ENCODE results near the gene ZNF28. TPM values are rescaled to one million over a fixed set of nuclear protein-coding genes. Genes with fewer than 3 reads are reported as not detected.
"Not testable (repeated sequence)": the region's sequence is repeated elsewhere in the genome, so short reads cannot be mapped to it uniquely, and the experiment has no call there.

ZNF28 gene
- total and polyA plus RNA-seq, 2 of the 4 experiments (the other 2 are of a cell fraction) = 4.4 to 24.7 TPM

DNA sequence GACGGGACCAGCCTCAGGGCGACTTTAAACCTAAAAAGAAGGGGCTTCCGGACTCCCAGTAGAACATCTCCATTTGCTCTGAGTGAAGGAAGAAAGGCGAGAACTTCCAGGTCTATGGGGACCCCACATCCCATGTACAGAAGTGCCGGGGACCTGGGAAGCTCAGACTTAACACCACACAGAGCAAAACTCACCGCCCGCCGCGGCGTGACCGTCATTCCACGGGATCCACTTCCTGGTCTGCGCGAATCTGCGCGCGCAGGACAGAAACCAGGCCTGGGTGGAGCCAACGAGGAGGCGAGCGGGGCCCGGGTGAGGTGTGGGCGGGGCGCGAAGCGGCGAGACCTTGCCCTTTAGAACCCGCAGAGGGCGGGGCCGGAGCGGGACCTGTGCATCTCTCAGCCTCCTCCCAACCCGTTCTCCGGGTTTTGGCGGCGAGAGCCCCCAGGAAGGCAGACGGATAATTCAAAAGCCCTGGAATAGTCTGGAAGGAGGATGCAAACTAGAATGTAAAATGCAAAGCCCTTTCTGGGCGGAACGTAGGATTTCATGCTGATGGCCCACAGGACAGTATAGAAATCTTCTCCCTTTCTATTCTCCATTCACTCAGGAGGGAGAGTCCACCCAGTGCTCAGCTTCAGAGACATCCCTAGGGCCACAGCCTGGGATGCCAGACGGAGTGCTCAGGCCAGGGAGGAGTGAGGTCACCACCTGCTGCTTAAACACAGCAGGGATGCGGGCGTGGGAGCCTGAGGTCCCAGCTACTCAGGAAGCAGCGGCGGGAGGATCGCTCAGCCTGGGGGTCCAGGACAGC is 36.2 kb upstream of the ZNF28 start, which contains the start of gene ZNF468:
Gene ZNF468, minus strand, starts transcription at position 242 of the 814 bp plus-strand sequence. CDS start 3,347 bp downstream, outside the sequence.
- H3K4me2 ChIP-seq (ENCODE audit: low read depth, low read length) = peak within 1 kb of the TSS; percentile 68
- dilution Hi-C loops (cut with HindIII; ENCODE audit: low sequenced_read_pairs, unreplicated experiment); H2AK5ac ChIP-seq (ENCODE audit: low read depth, low read length); BruUV-seq (replicated peaks); in situ Hi-C loops (cut with MboI; ENCODE audit: low sequenced_read_pairs); H4K20me1 ChIP-seq (ENCODE audit: insufficient read depth, low read length); H3K4me1 ChIP-seq (ENCODE audit: control insufficient read depth, insufficient read depth, low read length); CTCF ChIA-PET; H3K9me3 ChIP-seq (ENCODE audit: control insufficient read depth, insufficient read depth, low read length); H3K27me3 ChIP-seq (ENCODE audit: control insufficient read depth, insufficient read depth, low read length); POLR2A ChIA-PET (ENCODE audit: unreplicated experiment); H3K9me1 ChIP-seq (ENCODE audit: insufficient read depth, low read length): not testable (repeated sequence)
- 0 out of 2 replicates have a peak within 1 kb of the TSS, but pooled peaks have one; percentile 38 for H3K23ac ChIP-seq (ENCODE audit: low read depth, low read length)
- peak within 1 kb of the TSS; percentile 55; the same call in 1 of the 2 replicates for H4K5ac ChIP-seq (ENCODE audit: low read depth, low read length)
- peak within 1 kb of the TSS; percentile 83 to 96 for H4K8ac ChIP-seq (ENCODE audit: low read depth in 2 of 2, low read length in 2 of 2)
- H2BK15ac ChIP-seq (ENCODE audit: low read depth, low read length) = 0 out of 3 replicates have a peak within 1 kb of the TSS, but pooled peaks have one; percentile 8
- H4K91ac ChIP-seq (ENCODE audit: insufficient read depth, low read depth, low read length) = peak within 1 kb of the TSS; percentile 47; the same call in 1 of the 2 replicates
- H3K4me3 ChIP-seq (ENCODE audit: insufficient read depth, low read depth, low read length) = peak within 1 kb of the TSS; percentile 80
- peak within 1 kb of the TSS; percentile 8; the same call in 1 of the 2 replicates for H2BK20ac ChIP-seq (ENCODE audit: low read depth, low read length)
- H3K18ac ChIP-seq (ENCODE audit: low read depth, low read length) = peak within 1 kb of the TSS; percentile 4; the same call in 1 of the 2 replicates
- peaks cover 17 to 18% of the 10 kb centered on the region in 2 experiments for H3K79me1 ChIP-seq (ENCODE audit: low read depth in 1 of 2, low read length in 2 of 2)
- H3K56ac ChIP-seq (ENCODE audit: extremely low read depth, insufficient read depth, low read length) = peak within 1 kb of the TSS; percentile 59
- H3K4ac ChIP-seq (ENCODE audit: low read depth, low read length) = peak within 1 kb of the TSS; percentile 24; the same call in 1 of the 2 replicates
- intact Hi-C loops (cut with micrococcal nuclease) = loop anchor here (1.0 to 2.0 kb wide), 2 partner anchors 85 to 105 kb away; partner anchors contain the start of gene ZNF816
- peak within 1 kb of the TSS; percentile 50 for H3K27ac ChIP-seq (ENCODE audit: insufficient read depth, low read length)
- DNase-seq = peak; percentile 44
- 6% methylated on average over 6 of the region's 43 CpGs; no CpG with 5 or more reads in 1 of the 2 experiments for WGBS, 2 experiments (ENCODE audit: extremely low coverage in 2 of 2, insufficient read length in 1 of 2)
- peaks cover 10% of the 10 kb centered on the region for H3K36me3 ChIP-seq (ENCODE audit: control insufficient read depth, insufficient read depth, low read length)
- H3K9ac ChIP-seq (ENCODE audit: low read depth, low read length) = peak within 1 kb of the TSS; percentile 82
- H2BK5ac ChIP-seq (ENCODE audit: low read depth, low read length, poor library complexity, severe bottlenecking) = peak within 1 kb of the TSS; percentile 37
- ATAC-seq (ENCODE audit: low read depth) = peak; percentile 98
- peak; percentile 51; the same call in 1 of the 2 replicates for TF ChIP-seq MXI1 (IDR thresholded peaks at IDR 0.05; ENCODE audit: borderline replicate concordance, low read depth, low read length)
- TF ChIP-seq MAZ (IDR thresholded peaks at IDR 0.05; ENCODE audit: borderline replicate concordance, low read depth, low read length) = 0 out of 2 replicates have a peak, but pooled peaks have one; percentile 9
- peak within 1 kb of the TSS; percentile 24 for H2AK9ac ChIP-seq (replicated peaks; ENCODE audit: low read depth, low read length, poor library complexity)
- peak within 1 kb of the TSS; percentile 66; the same call in 1 of the 2 replicates for H3K14ac ChIP-seq (replicated peaks; ENCODE audit: low read depth, low read length)
- H2BK120ac ChIP-seq (ENCODE audit: low read depth, low read length) = peak within 1 kb of the TSS; percentile 11; the same call in 1 of the 2 replicates
- peak within 1 kb of the TSS; percentile 85 for H2AFZ ChIP-seq (replicated peaks; ENCODE audit: low read length, poor library complexity)

DNA sequence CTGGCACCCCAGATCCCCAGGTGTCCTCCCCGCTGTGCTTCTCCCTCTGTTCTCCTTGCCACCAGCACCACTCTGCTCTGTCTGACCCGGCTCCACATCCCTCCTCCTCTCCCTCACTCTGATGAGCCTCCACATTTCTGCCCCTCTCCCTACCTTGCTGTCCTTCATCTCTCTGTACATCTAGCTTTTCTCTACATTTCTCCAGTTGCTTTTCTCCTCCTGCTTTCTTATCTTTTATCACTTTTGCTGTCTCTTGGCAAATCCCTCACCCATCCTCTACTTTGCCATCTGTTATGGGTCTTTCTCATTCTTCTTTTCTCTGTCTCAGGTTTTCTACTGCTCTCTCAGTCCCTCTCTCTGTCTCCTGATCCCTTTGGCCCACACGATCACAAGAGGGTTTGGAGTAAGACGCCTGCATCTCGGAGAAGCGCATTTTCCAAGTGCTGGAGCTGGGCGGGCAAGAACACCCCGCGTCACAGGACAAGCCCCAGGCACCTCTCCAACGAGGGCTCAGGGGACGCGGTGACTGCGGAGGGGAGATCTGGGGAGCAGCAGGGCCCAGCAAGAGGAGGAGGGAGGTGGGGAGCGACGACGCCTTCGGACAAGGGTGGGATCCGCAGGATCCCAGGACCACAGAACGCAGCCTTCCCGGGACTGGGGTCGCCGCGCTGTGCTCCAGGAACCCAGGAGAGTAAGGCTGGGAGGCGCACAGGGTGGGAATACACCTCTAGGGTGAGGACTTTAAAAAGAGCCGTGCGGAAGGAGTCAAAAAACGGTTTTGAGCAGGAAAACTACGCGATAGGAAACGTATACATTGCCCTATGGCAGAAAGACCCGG is 35.3 kb upstream of the ZNF28 start:
- 0 out of 2 replicates have a peak overlapping the region, but pooled peaks have one; percentile 8 for H2BK120ac ChIP-seq (ENCODE audit: low read depth, low read length)
- H4K20me1 ChIP-seq (ENCODE audit: insufficient read depth, low read length); CTCF ChIA-PET; H3K9me3 ChIP-seq (ENCODE audit: control insufficient read depth, insufficient read depth, low read length); H2BK5ac ChIP-seq (ENCODE audit: low read depth, low read length, poor library complexity, severe bottlenecking); H3K4me1 ChIP-seq (ENCODE audit: control insufficient read depth, insufficient read depth, low read length); dilution Hi-C loops (cut with HindIII; ENCODE audit: low sequenced_read_pairs, unreplicated experiment); H3K9me1 ChIP-seq (ENCODE audit: insufficient read depth, low read length); H2AK5ac ChIP-seq (ENCODE audit: low read depth, low read length); H2BK15ac ChIP-seq (ENCODE audit: low read depth, low read length); H3K27me3 ChIP-seq (ENCODE audit: control insufficient read depth, insufficient read depth, low read length); in situ Hi-C loops (cut with MboI; ENCODE audit: low sequenced_read_pairs); POLR2A ChIA-PET (ENCODE audit: unreplicated experiment); H3K18ac ChIP-seq (ENCODE audit: low read depth, low read length); H2BK20ac ChIP-seq (ENCODE audit: low read depth, low read length): not testable (repeated sequence)
- peak overlapping the region; percentile 85 for H2AFZ ChIP-seq (replicated peaks; ENCODE audit: low read length, poor library complexity)
- WGBS, 2 experiments (ENCODE audit: extremely low coverage in 2 of 2, insufficient read length in 1 of 2) = 0% methylated on average over 6 of the region's 31 CpGs; no CpG with 5 or more reads in 1 of the 2 experiments
- peak overlapping the region; percentile 83 to 96 for H4K8ac ChIP-seq (ENCODE audit: low read depth in 2 of 2, low read length in 2 of 2)
- H4K5ac ChIP-seq (ENCODE audit: low read depth, low read length) = peak overlapping the region; percentile 55; the same call in 1 of the 2 replicates
- peak overlapping the region; percentile 59 for H3K56ac ChIP-seq (ENCODE audit: extremely low read depth, insufficient read depth, low read length)
- H3K4me2 ChIP-seq (ENCODE audit: low read depth, low read length) = peak overlapping the region; percentile 68
- peak overlapping the region; percentile 82 for H3K9ac ChIP-seq (ENCODE audit: low read depth, low read length)
- DNase-seq = peak; percentile 15
- peak overlapping the region; percentile 24; the same call in 1 of the 2 replicates for H3K4ac ChIP-seq (ENCODE audit: low read depth, low read length)
- H2AK9ac ChIP-seq (replicated peaks; ENCODE audit: low read depth, low read length, poor library complexity) = peak overlapping the region; percentile 24
- 0 out of 2 replicates have a peak overlapping the region, but pooled peaks have one; percentile 38 for H3K23ac ChIP-seq (ENCODE audit: low read depth, low read length)
- H3K27ac ChIP-seq (ENCODE audit: insufficient read depth, low read length) = peak overlapping the region; percentile 50
- peak; percentile 29 for ATAC-seq (ENCODE audit: low read depth)
- peak overlapping the region; percentile 47; the same call in 1 of the 2 replicates for H4K91ac ChIP-seq (ENCODE audit: insufficient read depth, low read depth, low read length)
- intact Hi-C loops (cut with micrococcal nuclease) = loop anchor here (1.0 kb wide), 1 partner anchor 106 kb away; the partner anchor contains the start of gene ZNF816
- TSS peak; percentile 25 for BruUV-seq (replicated peaks)
- peaks cover 17 to 18% of the 10 kb centered on the region in 2 experiments for H3K79me1 ChIP-seq (ENCODE audit: low read depth in 1 of 2, low read length in 2 of 2)
- H3K36me3 ChIP-seq (ENCODE audit: control insufficient read depth, insufficient read depth, low read length) = peaks cover 17% of the 10 kb centered on the region
- peak overlapping the region; percentile 66; the same call in 1 of the 2 replicates for H3K14ac ChIP-seq (replicated peaks; ENCODE audit: low read depth, low read length)
- peak overlapping the region; percentile 80 for H3K4me3 ChIP-seq (ENCODE audit: insufficient read depth, low read depth, low read length)
